A673 (cell line): ENCODE measurements around the gene HOXA3. TPM values are rescaled to one million over a fixed set of nuclear protein-coding genes. Genes with fewer than 3 reads are reported as not detected.

Experiments
- BruUV-seq: library from RNA; stranded (reverse); fragments of 400-500 nt; replicated peaks from 2 replicates; lab custom pipeline; 2021; lab: Mats Ljungman, UMichigan
- CTCF ChIA-PET: fragments of 300-600 bp; sonication (Branson Sonifier 250); formaldehyde crosslinking; loops from one replicate; lab custom pipeline; 2022; ENCODE audit warnings: antibody characterized with exemption; lab: Charles Lee
- POLR2A ChIA-PET: fragments of 300-600 bp; sonication (Branson Sonifier 250); formaldehyde crosslinking; loops from one replicate; lab custom pipeline; 2022; ENCODE audit warnings: antibody characterized with exemption; ENCODE audit not compliant: low non-redundant PET; lab: Charles Lee
- DNase-seq: peaks from one replicate; pipeline ENCODE4 v3.0.0-alpha.2; 2015; ENCODE audit warnings: low spot score
- H3K27ac ChIP-seq: fragments of 200-600 bp; sonication (generic); 2 replicates; pipeline ENCODE4 v1.5.1; 2016; ENCODE audit warnings: mixed run types, low read depth, mild to moderate bottlenecking, mixed read lengths, antibody characterized with exemption, low read length; ENCODE audit not compliant: poor library complexity, severe bottlenecking
- H3K27me3 ChIP-seq: fragments of 200-600 bp; sonication (generic); replicated peaks from 2 replicates; pipeline ENCODE4 v1.6.1; 2017; ENCODE audit warnings: mixed run types, low read depth, mild to moderate bottlenecking, mixed read lengths, antibody characterized with exemption, low read length; ENCODE audit not compliant: insufficient read depth, poor library complexity
- H3K36me3 ChIP-seq: fragments of 200-600 bp; sonication (generic); 2 replicates; pipeline ENCODE4 v1.6.1; 2016; ENCODE audit warnings: mixed run types, mild to moderate bottlenecking, mixed read lengths, antibody characterized with exemption, low read length; ENCODE audit not compliant: insufficient read depth, poor library complexity, severe bottlenecking
- H3K4me1 ChIP-seq: fragments of 200-600 bp; sonication (generic); 2 replicates; pipeline ENCODE4 v1.6.1; 2017; ENCODE audit warnings: mixed run types, mild to moderate bottlenecking, mixed read lengths, antibody characterized with exemption, low read length; ENCODE audit not compliant: insufficient read depth, poor library complexity, severe bottlenecking
- H3K4me3 ChIP-seq: fragments of 200-600 bp; sonication (generic); 2 replicates; pipeline ENCODE4 v1.5.1; 2016; ENCODE audit warnings: low read depth, mixed run types, mild to moderate bottlenecking, mixed read lengths, low read length; ENCODE audit not compliant: poor library complexity, severe bottlenecking
- H3K9me3 ChIP-seq: fragments of 200-600 bp; sonication (generic); 2 replicates; pipeline ENCODE4 v1.6.1; 2016; ENCODE audit warnings: mixed run types, low read depth, mild to moderate bottlenecking, mixed read lengths, antibody characterized with exemption, low read length; ENCODE audit not compliant: poor library complexity, severe bottlenecking
- EZH2 ChIP-seq: fragments of 200-600 bp; sonication (generic); IDR thresholded peaks from 2 replicates; pipeline ENCODE4 v1.6.1; 2017; ENCODE audit warnings: borderline replicate concordance, low read depth, mild to moderate bottlenecking, mixed read lengths, antibody characterized with exemption, low read length; ENCODE audit not compliant: poor library complexity, severe bottlenecking
- intact Hi-C: fragments of 100-400 bp; cut with micrococcal nuclease; formaldehyde crosslinking; loops from one replicate; pipeline ENCODE4 v1.10.0; 2022; ENCODE audit not compliant: unreplicated experiment
- total RNA-seq: library from RNA; stranded (reverse); gene quantifications from 2 replicates; pipeline ENCODE4 v1.2.3, GENCODE V29; 2021
- TF ChIP-seq, protein P1 (sequence below): fragments of 300-800, 200-600 bp; sonication (generic); conservative IDR thresholded peaks from 2 replicates; pipeline ENCODE4 v1.5.1; 2017; ENCODE audit warnings: low read depth, mild to moderate bottlenecking, antibody characterized with exemption, low read length, moderate library complexity, mixed read lengths

The HOXA3 gene
- total RNA-seq, 1 experiment from 2014 or later: not detected

DNA sequence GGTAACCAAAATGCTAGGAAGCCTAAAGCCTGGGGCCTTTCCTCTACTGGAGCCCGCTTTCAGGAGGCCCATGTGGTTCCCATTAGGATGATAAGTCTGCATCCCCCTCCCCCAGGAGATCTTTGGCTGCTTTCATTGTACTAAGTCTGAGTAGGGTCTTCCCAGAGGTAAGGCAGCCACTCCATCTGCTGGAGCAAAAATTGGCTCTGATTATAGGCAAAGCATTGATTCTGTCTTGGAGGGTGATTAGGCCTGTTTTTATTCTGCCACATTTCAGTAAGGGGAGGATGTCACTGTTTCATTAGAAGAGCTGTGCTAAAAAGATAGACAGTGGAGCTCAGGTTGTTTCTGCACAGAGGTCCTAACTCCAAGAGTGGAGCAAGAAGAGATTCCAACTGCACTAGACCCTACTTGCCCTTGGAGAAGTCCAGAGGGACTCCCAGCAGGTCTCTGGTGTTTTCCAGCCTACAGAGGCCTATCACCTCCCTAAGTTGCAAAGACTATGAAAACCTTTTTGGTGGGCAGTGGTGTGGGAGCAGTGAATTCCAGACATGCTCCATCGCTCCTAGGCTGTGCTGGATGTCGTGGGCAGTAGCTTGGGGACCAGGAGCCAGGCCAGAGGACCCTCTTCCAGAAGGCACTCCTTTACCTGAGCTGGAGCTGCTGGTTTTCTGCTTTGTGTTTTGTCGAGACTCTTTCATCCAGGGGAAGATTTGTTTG is 42.8 kb downstream of the HOXA3 start:
- BruUV-seq: no TSS peak
- ChIA-PET POLR2A (no interaction called here), CTCF (no interaction called here)
- Histone ChIP-seq H3K27ac (no peak overlapping the region), H3K4me1 (no peaks in the 10 kb centered on the region), H3K36me3 (no peaks in the 10 kb centered on the region), H3K4me3 (no peak overlapping the region), H3K27me3 (peaks cover 97% of the 10 kb centered on the region), H3K9me3 (no peaks in the 10 kb centered on the region)
- TF ChIP-seq, protein P1, sequence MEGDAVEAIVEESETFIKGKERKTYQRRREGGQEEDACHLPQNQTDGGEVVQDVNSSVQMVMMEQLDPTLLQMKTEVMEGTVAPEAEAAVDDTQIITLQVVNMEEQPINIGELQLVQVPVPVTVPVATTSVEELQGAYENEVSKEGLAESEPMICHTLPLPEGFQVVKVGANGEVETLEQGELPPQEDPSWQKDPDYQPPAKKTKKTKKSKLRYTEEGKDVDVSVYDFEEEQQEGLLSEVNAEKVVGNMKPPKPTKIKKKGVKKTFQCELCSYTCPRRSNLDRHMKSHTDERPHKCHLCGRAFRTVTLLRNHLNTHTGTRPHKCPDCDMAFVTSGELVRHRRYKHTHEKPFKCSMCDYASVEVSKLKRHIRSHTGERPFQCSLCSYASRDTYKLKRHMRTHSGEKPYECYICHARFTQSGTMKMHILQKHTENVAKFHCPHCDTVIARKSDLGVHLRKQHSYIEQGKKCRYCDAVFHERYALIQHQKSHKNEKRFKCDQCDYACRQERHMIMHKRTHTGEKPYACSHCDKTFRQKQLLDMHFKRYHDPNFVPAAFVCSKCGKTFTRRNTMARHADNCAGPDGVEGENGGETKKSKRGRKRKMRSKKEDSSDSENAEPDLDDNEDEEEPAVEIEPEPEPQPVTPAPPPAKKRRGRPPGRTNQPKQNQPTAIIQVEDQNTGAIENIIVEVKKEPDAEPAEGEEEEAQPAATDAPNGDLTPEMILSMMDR: no peak
- no peak for TF ChIP-seq EZH2
- no peak for DNase-seq
- intact Hi-C loops: no loop called here

DNA sequence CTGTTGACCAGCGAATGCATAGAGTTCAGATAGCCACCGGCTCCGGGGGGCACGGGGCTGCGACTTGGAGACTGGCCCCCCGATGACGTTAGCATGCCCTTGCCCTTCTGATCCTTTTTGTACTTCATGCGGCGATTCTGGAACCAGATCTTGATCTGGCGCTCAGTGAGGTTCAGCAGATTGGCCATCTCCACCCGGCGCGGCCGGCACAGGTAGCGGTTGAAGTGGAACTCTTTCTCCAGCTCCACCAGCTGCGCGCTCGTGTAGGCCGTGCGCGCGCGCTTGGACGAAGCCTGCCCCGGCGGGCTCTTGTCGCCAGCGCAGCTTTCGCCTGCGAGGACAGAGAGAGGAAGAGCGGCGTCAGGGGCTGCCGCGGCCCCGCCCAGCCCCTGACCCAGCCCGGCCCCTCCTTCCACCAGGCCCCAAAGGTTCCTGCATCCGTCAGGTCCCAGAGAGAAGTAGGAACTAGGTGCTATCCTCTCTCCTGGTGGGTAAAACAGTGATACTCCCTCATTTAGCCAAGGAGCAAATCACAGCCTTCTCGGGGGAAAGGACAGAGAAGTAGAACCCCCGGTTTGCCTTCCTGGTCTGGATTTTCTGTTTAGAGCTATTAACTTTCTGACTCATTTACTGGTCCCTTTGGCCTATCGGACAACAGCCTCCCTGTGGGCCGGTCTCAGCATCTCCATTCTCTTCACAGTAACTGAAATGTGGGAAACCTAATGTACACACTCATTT is 43.8 kb downstream of the HOXA3 start:
- H3K9me3 ChIP-seq: no peaks in the 10 kb centered on the region
- no peak overlapping the region for H3K4me3 ChIP-seq
- H3K36me3 ChIP-seq: no peaks in the 10 kb centered on the region
- intact Hi-C loops: no loop called here
- H3K4me1 ChIP-seq: no peaks in the 10 kb centered on the region
- CTCF ChIA-PET: no interaction called here
- TF ChIP-seq EZH2: peak; percentile 35
- TF ChIP-seq, protein P1: no peak
- no peak overlapping the region for H3K27ac ChIP-seq
- peaks cover 100% of the 10 kb centered on the region for H3K27me3 ChIP-seq
- POLR2A ChIA-PET: no interaction called here
- BruUV-seq: no TSS peak
- DNase-seq: no peak

DNA sequence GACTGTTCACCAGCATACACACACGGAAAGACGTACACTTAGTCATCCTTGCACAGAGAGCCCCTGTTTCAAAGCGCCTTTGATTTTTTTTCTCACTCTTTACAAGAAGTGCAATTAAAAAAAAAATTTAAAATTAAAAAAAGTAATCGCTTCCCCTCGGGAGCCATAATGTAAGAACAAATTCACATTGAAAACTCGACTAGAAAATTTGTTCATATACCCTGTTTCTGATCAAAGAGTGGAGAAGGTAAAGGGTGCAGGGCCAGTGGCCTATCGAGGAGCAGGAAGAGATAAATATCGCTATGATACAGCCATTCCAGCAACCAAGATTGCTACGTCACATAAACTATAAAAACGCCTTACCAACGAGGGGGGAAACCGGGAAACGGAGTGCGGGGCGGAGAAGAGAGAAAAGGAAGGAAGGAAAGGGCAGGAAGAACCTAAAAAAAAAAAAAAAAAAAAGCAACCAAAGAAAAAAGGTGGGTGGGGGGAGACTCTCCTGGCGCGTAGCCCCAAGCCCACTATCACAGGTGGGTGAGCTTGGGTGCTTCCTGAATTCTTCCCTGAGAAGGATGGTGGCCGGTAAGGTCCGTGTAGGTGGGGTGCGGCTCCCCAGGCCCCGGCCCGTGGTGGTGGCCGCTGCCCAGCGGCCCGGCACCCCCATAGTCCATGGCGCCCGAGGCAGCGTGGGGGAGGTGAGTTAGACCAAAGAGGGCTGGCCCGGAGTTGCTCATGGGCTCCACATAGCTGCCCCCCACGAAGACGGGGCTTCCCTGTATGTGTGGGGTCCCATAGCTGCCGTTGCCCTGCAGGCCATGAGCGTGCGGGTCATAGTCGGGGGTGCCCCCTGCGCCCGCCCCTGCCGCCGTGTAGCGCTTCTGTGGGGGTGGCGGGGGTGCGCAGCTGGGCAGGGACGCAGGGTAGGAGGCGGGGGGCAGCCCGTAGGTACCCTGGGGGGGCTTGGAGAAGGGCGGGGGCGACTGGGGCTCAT is 44.7 kb downstream of the HOXA3 start:
- BruUV-seq: no TSS peak
- H3K4me3 ChIP-seq: no peak overlapping the region
- CTCF ChIA-PET: no interaction called here
- peak; percentile 75 for TF ChIP-seq EZH2
- TF ChIP-seq, protein P1: no peak
- no peaks in the 10 kb centered on the region for H3K36me3 ChIP-seq
- no peak overlapping the region for H3K27ac ChIP-seq
- POLR2A ChIA-PET: no interaction called here
- no peak for DNase-seq
- peaks cover 100% of the 10 kb centered on the region for H3K27me3 ChIP-seq
- no peaks in the 10 kb centered on the region for H3K9me3 ChIP-seq
- intact Hi-C loops: no loop called here
- H3K4me1 ChIP-seq: no peaks in the 10 kb centered on the region
